HepG2 (cell line): ENCODE results near the gene GRIA2. TPM values are rescaled to one million over a fixed set of nuclear protein-coding genes. Genes with fewer than 3 reads are reported as not detected.

ENCODE experiments used
- CBX2 ChIP-seq, 2 experiments: fragments of 200-600 bp in 1 of 2; sonication (generic); formaldehyde crosslinking in 1 of 2; IDR thresholded peaks; 2 replicates each; pipeline versions ENCODE4 v1.7.0 to v1.8.1; 2018 to 2022; ENCODE audit warnings: low read depth in 2 of 2, low read length in 1 of 2, mild to moderate bottlenecking in 1 of 2, missing genetic modification reagents in 1 of 2
- CCDC6 ChIP-seq: sonication (generic); formaldehyde crosslinking; IDR thresholded peaks from 2 replicates; pipeline ENCODE4 v1.8.1; 2022; ENCODE audit warnings: mild to moderate bottlenecking, missing genetic modification reagents, moderate library complexity
- ERF ChIP-seq: IDR thresholded peaks from 2 replicates; pipeline ENCODE4 v1.6.1; 2018; ENCODE audit warnings: missing biosample characterization, missing genetic modification reagents
- JUND ChIP-seq: sonication (generic); formaldehyde crosslinking; IDR thresholded peaks from 2 replicates; pipeline ENCODE4 v1.8.0; 2022; ENCODE audit warnings: mild to moderate bottlenecking, missing genetic modification reagents
- MED1 ChIP-seq: sonication (generic); formaldehyde crosslinking; IDR thresholded peaks from 2 replicates; pipeline ENCODE4 v1.4.0; 2020; ENCODE audit warnings: missing genetic modification reagents
- REXO4 ChIP-seq: sonication (generic); formaldehyde crosslinking; IDR thresholded peaks from 2 replicates; pipeline ENCODE4 v1.8.0; 2022; ENCODE audit warnings: missing genetic modification reagents, mild to moderate bottlenecking, borderline replicate concordance
- SATB2 ChIP-seq: sonication (generic); formaldehyde crosslinking; IDR thresholded peaks from 2 replicates; pipeline ENCODE4 v1.5.0; 2020; ENCODE audit warnings: missing genetic modification reagents
- TAF1 ChIP-seq: sonication (generic); formaldehyde crosslinking; IDR thresholded peaks from 2 replicates; pipeline ENCODE4 v1.4.0; 2020; ENCODE audit warnings: missing genetic modification reagents
- ZNF296 ChIP-seq: sonication (generic); formaldehyde crosslinking; conservative IDR thresholded peaks from 2 replicates; pipeline ENCODE4 v1.5.0; 2020; ENCODE audit warnings: mild to moderate bottlenecking, missing genetic modification reagents
- ZNF549 ChIP-seq: sonication (generic); formaldehyde crosslinking; IDR thresholded peaks from 2 replicates; pipeline ENCODE4 v1.5.0; 2020; ENCODE audit warnings: missing genetic modification reagents
- ZNF790 ChIP-seq: sonication (generic); formaldehyde crosslinking; IDR thresholded peaks from 2 replicates; pipeline ENCODE4 v1.8.0; 2022; ENCODE audit warnings: missing genetic modification reagents, mild to moderate bottlenecking, borderline replicate concordance
- ZSCAN25 ChIP-seq: sonication (generic); formaldehyde crosslinking; IDR thresholded peaks from 2 replicates; pipeline ENCODE4 v1.8.0; 2022; ENCODE audit warnings: mild to moderate bottlenecking, missing genetic modification reagents
- ZSCAN29 ChIP-seq: sonication (generic); formaldehyde crosslinking; conservative IDR thresholded peaks from 2 replicates; pipeline ENCODE4 v1.4.0; 2020; ENCODE audit warnings: mild to moderate bottlenecking, missing genetic modification reagents
- polyA plus RNA-seq, 8 experiments: library from polyadenylated mRNA; depleted of rRNA in 3 of 8; stranded (reverse) in 7 of 8; unstranded in 1 of 8; fragments of >200 nt; fragmentation: Illumina TruSeq in 4 of 8; extraction: Trizol in 4 of 8; gene quantifications; 2 replicates each; pipeline versions ENCODE4 v1.2.1 to v1.2.3, GENCODE V29; 2011 to 2016; ENCODE audit warnings: low read depth in 4 of 8, missing spikeins in 1 of 8, mixed read lengths in 1 of 8; ENCODE audit not compliant: insufficient read depth in 1 of 8
- total RNA-seq, 5 experiments: library from RNA; depleted of rRNA; stranded (reverse); fragments of >200 nt; fragmentation: Illumina TruSeq; extraction: Trizol; gene quantifications; 2 replicates each; pipeline ENCODE4 v1.2.3, GENCODE V29; 2016; ENCODE audit warnings: low read depth in 1 of 5
- TF ChIP-seq, protein P1 (sequence below): sonication (generic); formaldehyde crosslinking; IDR thresholded peaks from 2 replicates; pipeline ENCODE4 v1.4.0; 2020; ENCODE audit warnings: mild to moderate bottlenecking, low read depth, missing genetic modification reagents
- TF ChIP-seq, protein P2 (sequence below): sonication (generic); formaldehyde crosslinking; IDR thresholded peaks from 2 replicates; pipeline ENCODE4 v1.4.0; 2020; ENCODE audit warnings: missing genetic modification reagents, low read depth, mild to moderate bottlenecking, borderline replicate concordance
- TF ChIP-seq, protein P3 (sequence below): IDR thresholded peaks from 2 replicates; pipeline ENCODE4 v1.6.1; 2016; ENCODE audit warnings: missing genetic modification reagents, missing compliant biosample characterization
- TF ChIP-seq, protein P4 (sequence below): sonication (generic); formaldehyde crosslinking; IDR thresholded peaks from 2 replicates; pipeline ENCODE4 v1.4.0; 2020; ENCODE audit warnings: missing genetic modification reagents
- TF ChIP-seq, protein P5 (sequence below): sonication (generic); formaldehyde crosslinking; IDR thresholded peaks from 2 replicates; pipeline ENCODE4 v1.4.0; 2020; ENCODE audit warnings: mild to moderate bottlenecking, missing genetic modification reagents
- TF ChIP-seq, protein P6 (sequence below): sonication (generic); formaldehyde crosslinking; IDR thresholded peaks from 2 replicates; pipeline ENCODE4 v1.5.1; 2020; ENCODE audit warnings: mild to moderate bottlenecking, missing genetic modification reagents, moderate library complexity
- TF ChIP-seq, protein P7 (sequence below): sonication (generic); formaldehyde crosslinking; IDR thresholded peaks from 2 replicates; pipeline ENCODE4 v1.5.0; 2020; ENCODE audit warnings: missing genetic modification reagents

The GRIA2 gene
- total and polyA plus RNA-seq, 2 of the 13 experiments (the other 11 are each of a cell fraction or from before 2014, with no cell fraction given): not detected

DNA sequence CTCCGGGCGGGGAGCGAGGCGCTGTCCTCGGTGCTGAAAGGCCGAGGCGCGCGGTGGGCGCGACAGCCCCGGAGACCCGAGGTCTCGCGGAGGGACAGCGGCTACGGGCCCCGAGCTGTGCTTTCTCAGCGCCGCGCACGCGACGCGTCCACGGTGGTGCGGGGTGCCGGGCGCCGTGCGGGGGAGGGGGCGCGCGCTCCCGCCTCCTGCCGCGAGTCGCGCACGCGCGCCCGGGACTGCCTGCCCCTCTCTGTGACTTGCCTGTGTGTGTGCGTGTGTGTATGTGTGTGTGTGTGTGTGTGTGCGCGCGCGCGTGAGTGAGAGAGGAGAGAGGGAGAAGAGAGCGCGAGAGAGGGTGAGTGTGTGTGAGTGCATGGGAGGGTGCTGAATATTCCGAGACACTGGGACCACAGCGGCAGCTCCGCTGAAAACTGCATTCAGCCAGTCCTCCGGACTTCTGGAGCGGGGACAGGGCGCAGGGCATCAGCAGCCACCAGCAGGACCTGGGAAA lies at the start of gene GRIA2 (continued):
- TF ChIP-seq, protein P1, sequence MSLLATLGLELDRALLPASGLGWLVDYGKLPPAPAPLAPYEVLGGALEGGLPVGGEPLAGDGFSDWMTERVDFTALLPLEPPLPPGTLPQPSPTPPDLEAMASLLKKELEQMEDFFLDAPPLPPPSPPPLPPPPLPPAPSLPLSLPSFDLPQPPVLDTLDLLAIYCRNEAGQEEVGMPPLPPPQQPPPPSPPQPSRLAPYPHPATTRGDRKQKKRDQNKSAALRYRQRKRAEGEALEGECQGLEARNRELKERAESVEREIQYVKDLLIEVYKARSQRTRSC (CRISPR knock-in tag): no peak
- TF ChIP-seq CBX2 (IDR thresholded peaks at IDR 0.05; ENCODE audit: low read depth, low read length): no peak
- peak; percentile 29; the same call in 1 of the 2 replicates for TF ChIP-seq CBX2 (CRISPR knock-in tag; IDR thresholded peaks at IDR 0.05; ENCODE audit: low read depth)
- peak; percentile 88 for TF ChIP-seq ERF (CRISPR knock-in tag)
- no peak for TF ChIP-seq ZNF549 (CRISPR knock-in tag)
- TF ChIP-seq, protein P2, sequence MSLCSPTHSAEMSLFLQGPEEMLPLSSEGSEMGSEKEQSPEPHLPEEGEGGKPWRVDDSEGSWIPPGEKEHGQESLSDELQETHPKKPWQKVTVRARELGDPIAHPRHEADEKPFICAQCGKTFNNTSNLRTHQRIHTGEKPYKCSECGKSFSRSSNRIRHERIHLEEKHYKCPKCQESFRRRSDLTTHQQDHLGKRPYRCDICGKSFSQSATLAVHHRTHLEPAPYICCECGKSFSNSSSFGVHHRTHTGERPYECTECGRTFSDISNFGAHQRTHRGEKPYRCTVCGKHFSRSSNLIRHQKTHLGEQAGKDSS (CRISPR knock-in tag): 0 out of 2 replicates have a peak, but pooled peaks have one; percentile 28
- peak; percentile 55 for TF ChIP-seq MED1 (CRISPR knock-in tag)
- TF ChIP-seq, protein P3, sequence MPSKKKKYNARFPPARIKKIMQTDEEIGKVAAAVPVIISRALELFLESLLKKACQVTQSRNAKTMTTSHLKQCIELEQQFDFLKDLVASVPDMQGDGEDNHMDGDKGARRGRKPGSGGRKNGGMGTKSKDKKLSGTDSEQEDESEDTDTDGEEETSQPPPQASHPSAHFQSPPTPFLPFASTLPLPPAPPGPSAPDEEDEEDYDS: no peak
- TF ChIP-seq JUND (CRISPR knock-in tag): 0 out of 2 replicates have a peak, but pooled peaks have one; percentile 39
- TF ChIP-seq, protein P4, sequence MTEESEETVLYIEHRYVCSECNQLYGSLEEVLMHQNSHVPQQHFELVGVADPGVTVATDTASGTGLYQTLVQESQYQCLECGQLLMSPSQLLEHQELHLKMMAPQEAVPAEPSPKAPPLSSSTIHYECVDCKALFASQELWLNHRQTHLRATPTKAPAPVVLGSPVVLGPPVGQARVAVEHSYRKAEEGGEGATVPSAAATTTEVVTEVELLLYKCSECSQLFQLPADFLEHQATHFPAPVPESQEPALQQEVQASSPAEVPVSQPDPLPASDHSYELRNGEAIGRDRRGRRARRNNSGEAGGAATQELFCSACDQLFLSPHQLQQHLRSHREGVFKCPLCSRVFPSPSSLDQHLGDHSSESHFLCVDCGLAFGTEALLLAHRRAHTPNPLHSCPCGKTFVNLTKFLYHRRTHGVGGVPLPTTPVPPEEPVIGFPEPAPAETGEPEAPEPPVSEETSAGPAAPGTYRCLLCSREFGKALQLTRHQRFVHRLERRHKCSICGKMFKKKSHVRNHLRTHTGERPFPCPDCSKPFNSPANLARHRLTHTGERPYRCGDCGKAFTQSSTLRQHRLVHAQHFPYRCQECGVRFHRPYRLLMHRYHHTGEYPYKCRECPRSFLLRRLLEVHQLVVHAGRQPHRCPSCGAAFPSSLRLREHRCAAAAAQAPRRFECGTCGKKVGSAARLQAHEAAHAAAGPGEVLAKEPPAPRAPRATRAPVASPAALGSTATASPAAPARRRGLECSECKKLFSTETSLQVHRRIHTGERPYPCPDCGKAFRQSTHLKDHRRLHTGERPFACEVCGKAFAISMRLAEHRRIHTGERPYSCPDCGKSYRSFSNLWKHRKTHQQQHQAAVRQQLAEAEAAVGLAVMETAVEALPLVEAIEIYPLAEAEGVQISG: peak; percentile 70
- TF ChIP-seq ZNF296 (CRISPR knock-in tag): no peak
- TF ChIP-seq ZSCAN25 (CRISPR knock-in tag): peak; percentile 60; the same call in 1 of the 2 replicates
- peak; percentile 87 for TF ChIP-seq CCDC6 (CRISPR knock-in tag)
- no peak for TF ChIP-seq ZSCAN29 (CRISPR knock-in tag)
- TF ChIP-seq ZNF790 (CRISPR knock-in tag): peak; percentile 95; the same call in 1 of the 2 replicates
- TF ChIP-seq, protein P5, sequence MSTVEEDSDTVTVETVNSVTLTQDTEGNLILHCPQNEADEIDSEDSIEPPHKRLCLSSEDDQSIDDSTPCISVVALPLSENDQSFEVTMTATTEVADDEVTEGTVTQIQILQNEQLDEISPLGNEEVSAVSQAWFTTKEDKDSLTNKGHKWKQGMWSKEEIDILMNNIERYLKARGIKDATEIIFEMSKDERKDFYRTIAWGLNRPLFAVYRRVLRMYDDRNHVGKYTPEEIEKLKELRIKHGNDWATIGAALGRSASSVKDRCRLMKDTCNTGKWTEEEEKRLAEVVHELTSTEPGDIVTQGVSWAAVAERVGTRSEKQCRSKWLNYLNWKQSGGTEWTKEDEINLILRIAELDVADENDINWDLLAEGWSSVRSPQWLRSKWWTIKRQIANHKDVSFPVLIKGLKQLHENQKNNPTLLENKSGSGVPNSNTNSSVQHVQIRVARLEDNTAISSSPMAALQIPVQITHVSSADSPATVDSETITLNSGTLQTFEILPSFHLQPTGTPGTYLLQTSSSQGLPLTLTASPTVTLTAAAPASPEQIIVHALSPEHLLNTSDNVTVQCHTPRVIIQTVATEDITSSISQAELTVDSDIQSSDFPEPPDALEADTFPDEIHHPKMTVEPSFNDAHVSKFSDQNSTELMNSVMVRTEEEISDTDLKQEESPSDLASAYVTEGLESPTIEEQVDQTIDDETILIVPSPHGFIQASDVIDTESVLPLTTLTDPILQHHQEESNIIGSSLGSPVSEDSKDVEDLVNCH (CRISPR knock-in tag): no peak
- TF ChIP-seq TAF1 (CRISPR knock-in tag): no peak
- TF ChIP-seq, protein P6, sequence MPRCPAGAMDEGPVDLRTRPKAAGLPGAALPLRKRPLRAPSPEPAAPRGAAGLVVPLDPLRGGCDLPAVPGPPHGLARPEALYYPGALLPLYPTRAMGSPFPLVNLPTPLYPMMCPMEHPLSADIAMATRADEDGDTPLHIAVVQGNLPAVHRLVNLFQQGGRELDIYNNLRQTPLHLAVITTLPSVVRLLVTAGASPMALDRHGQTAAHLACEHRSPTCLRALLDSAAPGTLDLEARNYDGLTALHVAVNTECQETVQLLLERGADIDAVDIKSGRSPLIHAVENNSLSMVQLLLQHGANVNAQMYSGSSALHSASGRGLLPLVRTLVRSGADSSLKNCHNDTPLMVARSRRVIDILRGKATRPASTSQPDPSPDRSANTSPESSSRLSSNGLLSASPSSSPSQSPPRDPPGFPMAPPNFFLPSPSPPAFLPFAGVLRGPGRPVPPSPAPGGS (CRISPR knock-in tag): peak; percentile 76; the same call in 1 of the 2 replicates
- TF ChIP-seq, protein P7, sequence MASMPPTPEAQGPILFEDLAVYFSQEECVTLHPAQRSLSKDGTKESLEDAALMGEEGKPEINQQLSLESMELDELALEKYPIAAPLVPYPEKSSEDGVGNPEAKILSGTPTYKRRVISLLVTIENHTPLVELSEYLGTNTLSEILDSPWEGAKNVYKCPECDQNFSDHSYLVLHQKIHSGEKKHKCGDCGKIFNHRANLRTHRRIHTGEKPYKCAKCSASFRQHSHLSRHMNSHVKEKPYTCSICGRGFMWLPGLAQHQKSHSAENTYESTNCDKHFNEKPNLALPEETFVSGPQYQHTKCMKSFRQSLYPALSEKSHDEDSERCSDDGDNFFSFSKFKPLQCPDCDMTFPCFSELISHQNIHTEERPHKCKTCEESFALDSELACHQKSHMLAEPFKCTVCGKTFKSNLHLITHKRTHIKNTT (CRISPR knock-in tag): no peak
- peak; percentile 84 for TF ChIP-seq SATB2 (CRISPR knock-in tag)
- TF ChIP-seq REXO4 (CRISPR knock-in tag): no peak
